Measurements from ENCODE around the gene FOXL1. TPM values are rescaled to one million over a fixed set of nuclear protein-coding genes. Genes with fewer than 3 reads are reported as not detected.

FOXL1 gene
- total RNA-seq, 1 experiment from 2014 or later: 0.13 TPM

DNA sequence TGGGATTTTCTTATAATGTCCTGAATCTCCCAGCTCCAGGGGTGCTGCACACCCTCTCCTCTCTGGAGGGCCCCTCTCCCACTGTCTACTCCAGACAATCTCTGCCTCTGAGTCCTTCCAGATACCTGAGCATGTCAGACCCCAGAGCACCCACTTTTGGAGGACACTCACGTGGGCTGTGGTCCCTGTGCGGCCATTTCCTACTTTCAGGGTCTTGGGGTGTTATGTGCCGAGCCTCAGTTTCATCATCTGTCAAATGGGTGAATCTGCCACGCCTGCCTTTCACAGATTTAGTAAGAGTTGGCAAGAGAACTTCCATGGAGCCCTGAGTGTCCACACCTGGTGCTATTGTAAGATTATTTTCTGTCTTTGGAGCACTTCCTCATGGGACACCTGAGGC lies 3.7 kb upstream of the FOXL1 start:
- Histone ChIP-seq H3K27me3 (replicated peaks; ENCODE audit: insufficient read depth, low read depth, low read length, poor library complexity) (peaks cover 16% of the 10 kb centered on the region), H3K27ac (ENCODE audit: low read depth, low read length, poor library complexity, severe bottlenecking) (no peak overlapping the region), H3K36me3 (ENCODE audit: insufficient read depth, low read length, poor library complexity, severe bottlenecking) (no peaks in the 10 kb centered on the region), H3K4me1 (ENCODE audit: insufficient read depth, low read length, poor library complexity, severe bottlenecking) (peaks cover 17% of the 10 kb centered on the region), H3K9me3 (ENCODE audit: low read depth, low read length, poor library complexity, severe bottlenecking) (no peaks in the 10 kb centered on the region), H3K4me3 (ENCODE audit: low read depth, low read length, poor library complexity, severe bottlenecking) (no peak overlapping the region)
- no peak for TF ChIP-seq CTCF (conservative IDR thresholded peaks at IDR 0.05; ENCODE audit: low read depth, low read length)
- no peak for TF ChIP-seq EZH2 (IDR thresholded peaks at IDR 0.05; ENCODE audit: borderline replicate concordance, low read depth, low read length, poor library complexity, severe bottlenecking)
- ChIA-PET POLR2A (ENCODE audit: low non-redundant PET) (no interaction called here), CTCF (no interaction called here)
- BruUV-seq (replicated peaks): no TSS peak
- no peak for DNase-seq (ENCODE audit: low spot score)
- intact Hi-C loops (cut with micrococcal nuclease; ENCODE audit: unreplicated experiment): loop anchor here (10.0 kb wide), 1 partner anchor 300 kb away; no protein-coding TSS in a partner anchor

DNA sequence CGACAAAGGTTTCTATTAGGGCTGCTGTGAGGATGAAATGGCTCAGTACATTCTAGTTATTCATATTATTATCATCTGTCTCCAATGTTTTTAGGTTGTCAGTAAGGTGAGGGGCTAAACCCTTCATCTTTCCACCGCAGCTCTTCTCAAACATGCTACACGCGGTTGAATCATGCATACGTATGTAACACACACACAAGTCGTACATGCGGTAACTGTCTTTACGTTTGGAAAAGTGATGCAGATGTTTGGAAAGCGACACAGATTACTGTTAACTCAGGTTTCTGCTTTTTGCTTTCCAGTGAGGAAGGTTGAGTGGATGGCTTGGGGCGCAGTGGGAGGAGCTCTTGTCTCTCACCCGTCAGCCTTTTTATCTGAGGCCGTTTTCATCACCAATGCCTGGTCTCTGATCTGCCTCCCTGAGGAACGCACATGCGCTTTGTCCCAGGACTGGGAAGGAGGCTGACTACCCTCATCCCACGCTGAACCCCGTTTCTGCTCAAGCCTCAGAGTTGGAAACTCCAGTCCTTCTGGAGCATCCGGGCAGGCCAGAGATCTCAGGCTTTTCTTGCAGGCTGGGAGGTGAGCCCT lies 3.2 kb upstream of the FOXL1 start:
- peak overlapping the region; percentile 54 for H3K4me3 ChIP-seq (ENCODE audit: low read depth, low read length, poor library complexity, severe bottlenecking)
- POLR2A ChIA-PET (ENCODE audit: low non-redundant PET): no interaction called here
- CTCF ChIA-PET: no interaction called here
- no peak overlapping the region for H3K27ac ChIP-seq (ENCODE audit: low read depth, low read length, poor library complexity, severe bottlenecking)
- H3K9me3 ChIP-seq (ENCODE audit: low read depth, low read length, poor library complexity, severe bottlenecking): no peaks in the 10 kb centered on the region
- H3K36me3 ChIP-seq (ENCODE audit: insufficient read depth, low read length, poor library complexity, severe bottlenecking): no peaks in the 10 kb centered on the region
- no TSS peak for BruUV-seq (replicated peaks)
- TF ChIP-seq EZH2 (IDR thresholded peaks at IDR 0.05; ENCODE audit: borderline replicate concordance, low read depth, low read length, poor library complexity, severe bottlenecking): no peak
- no peak for TF ChIP-seq CTCF (conservative IDR thresholded peaks at IDR 0.05; ENCODE audit: low read depth, low read length)
- no peak for DNase-seq (ENCODE audit: low spot score)
- intact Hi-C loops (cut with micrococcal nuclease; ENCODE audit: unreplicated experiment): loop anchor here (10.0 kb wide), 1 partner anchor 300 kb away; no protein-coding TSS in a partner anchor
- H3K4me1 ChIP-seq (ENCODE audit: insufficient read depth, low read length, poor library complexity, severe bottlenecking): peaks cover 17% of the 10 kb centered on the region
- H3K27me3 ChIP-seq (replicated peaks; ENCODE audit: insufficient read depth, low read depth, low read length, poor library complexity): peaks cover 10% of the 10 kb centered on the region

DNA sequence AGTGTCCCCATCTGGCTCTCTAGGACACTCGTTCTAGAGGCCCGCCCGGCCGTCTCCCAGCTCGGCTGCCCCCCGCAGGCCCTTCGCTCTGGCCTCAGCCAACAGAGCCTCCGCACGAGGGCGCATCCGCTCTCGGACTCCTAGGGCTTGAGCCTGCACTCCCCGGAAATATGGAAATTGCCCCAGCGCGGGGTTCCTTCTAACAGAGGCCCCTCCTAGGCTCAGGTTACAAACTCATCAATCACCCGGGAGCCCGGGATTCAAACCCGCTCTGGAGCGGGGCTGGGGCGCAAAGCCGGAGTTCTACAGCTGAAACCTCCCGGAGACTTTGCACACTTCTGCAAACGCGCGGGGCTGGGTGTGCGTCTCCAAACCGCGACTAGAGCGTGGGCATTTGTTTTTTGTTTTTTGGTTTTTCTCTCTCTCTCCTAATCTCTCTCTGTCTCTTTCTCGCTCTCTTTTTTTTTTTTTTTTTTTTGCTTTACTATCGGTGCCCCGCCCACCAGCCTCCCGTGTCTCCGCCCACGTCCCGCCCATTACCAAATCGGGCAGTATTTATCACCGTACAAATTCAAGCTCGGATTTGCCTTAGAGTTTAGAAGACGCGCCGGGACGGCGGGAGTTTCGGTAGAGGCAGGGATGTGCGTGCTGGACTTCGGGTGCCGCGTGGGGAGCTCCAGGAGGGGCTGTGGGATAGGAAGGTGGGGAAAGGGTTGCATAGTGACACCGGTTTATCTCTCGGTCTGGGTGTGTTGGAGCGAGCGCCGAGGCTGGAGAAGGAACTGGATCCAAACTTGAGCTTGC lies 2.4 kb upstream of the FOXL1 start:
- Histone ChIP-seq H3K27ac (ENCODE audit: low read depth, low read length, poor library complexity, severe bottlenecking) (no peak overlapping the region), H3K9me3 (ENCODE audit: low read depth, low read length, poor library complexity, severe bottlenecking) (no peaks in the 10 kb centered on the region), H3K36me3 (ENCODE audit: insufficient read depth, low read length, poor library complexity, severe bottlenecking) (no peaks in the 10 kb centered on the region), H3K4me1 (ENCODE audit: insufficient read depth, low read length, poor library complexity, severe bottlenecking) (peaks cover 17% of the 10 kb centered on the region), H3K4me3 (ENCODE audit: low read depth, low read length, poor library complexity, severe bottlenecking) (peak overlapping the region; percentile 54), H3K27me3 (replicated peaks; ENCODE audit: insufficient read depth, low read depth, low read length, poor library complexity) (peaks cover 3% of the 10 kb centered on the region)
- TF ChIP-seq CTCF (conservative IDR thresholded peaks at IDR 0.05; ENCODE audit: low read depth, low read length) (peak; percentile 80), EZH2 (IDR thresholded peaks at IDR 0.05; ENCODE audit: borderline replicate concordance, low read depth, low read length, poor library complexity, severe bottlenecking) (no peak)
- intact Hi-C loops (cut with micrococcal nuclease; ENCODE audit: unreplicated experiment): loop anchor here (10.0 kb wide), 1 partner anchor 299 kb away; no protein-coding TSS in a partner anchor
- DNase-seq (ENCODE audit: low spot score): peak; percentile 93
- POLR2A ChIA-PET (ENCODE audit: low non-redundant PET): interaction anchor here (0.5 to 0.6 kb wide), 2 partner anchors 82 to 742 kb away, joined by 5 read pairs; no protein-coding TSS in a partner anchor
- CTCF ChIA-PET: interaction anchor here (0.7 to 0.9 kb wide), 4 partner anchors 9 to 533 kb away, joined by 3 to 11 read pairs (median 8); partner anchors contain the start of gene FOXC2
- no TSS peak for BruUV-seq (replicated peaks)
